GM03348 (cell line): Measurements from ENCODE around the gene CENPK.
"Not testable (repeated sequence)": the region's sequence is repeated elsewhere in the genome, so short reads cannot be mapped to it uniquely, and the experiment has no call there.

Experiments used
- DNase-seq: peaks from one replicate; pipeline ENCODE4 v3.0.0; 2012; ENCODE audit warnings: low spot score

Gene CENPK, protein sequence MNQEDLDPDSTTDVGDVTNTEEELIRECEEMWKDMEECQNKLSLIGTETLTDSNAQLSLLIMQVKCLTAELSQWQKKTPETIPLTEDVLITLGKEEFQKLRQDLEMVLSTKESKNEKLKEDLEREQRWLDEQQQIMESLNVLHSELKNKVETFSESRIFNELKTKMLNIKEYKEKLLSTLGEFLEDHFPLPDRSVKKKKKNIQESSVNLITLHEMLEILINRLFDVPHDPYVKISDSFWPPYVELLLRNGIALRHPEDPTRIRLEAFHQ

DNA sequence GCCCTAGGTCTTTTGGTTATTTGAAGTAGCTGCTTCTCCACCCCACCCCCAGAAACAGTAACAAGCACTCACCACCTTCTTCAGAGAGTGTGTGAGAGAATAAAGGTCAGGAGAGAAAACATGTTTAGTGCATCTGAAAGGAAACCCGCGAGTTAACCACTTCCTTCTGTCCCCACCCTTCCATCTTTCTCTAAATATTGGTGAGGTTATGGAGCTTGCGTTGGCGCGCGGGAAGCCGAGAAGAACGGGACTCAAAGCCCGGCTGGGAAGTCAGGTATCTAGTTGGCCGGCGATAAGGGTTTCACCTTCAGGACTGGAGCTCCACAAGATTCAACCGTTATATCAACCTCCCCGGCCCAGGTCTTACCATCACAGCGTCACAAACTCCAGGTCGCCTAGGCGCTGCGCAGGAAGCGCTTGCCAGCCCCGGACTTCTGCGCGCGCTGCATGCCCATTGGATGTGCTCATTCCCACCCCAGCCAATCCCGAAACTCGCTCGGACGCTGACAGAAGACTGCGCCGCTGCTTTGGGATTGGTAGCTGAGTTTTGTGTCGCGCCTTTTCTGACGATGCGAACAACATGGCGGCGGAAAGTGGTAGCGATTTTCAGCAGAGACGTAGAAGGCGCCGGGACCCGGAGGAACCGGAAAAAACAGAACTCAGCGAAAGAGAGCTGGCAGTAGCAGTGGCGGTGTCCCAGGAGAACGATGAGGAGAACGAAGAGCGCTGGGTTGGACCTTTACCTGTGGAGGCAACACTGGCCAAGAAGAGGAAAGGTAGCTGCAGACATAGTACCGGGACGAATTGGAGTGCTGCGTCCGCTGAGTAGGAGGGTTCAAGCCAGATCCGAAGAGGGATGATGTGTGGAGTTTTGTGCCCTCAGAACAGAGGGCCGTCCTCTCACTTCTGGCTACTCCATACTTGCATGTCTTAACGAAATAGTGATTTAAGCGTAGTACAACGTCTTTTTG, at the start of gene CENPK, which contains the start of gene PPWD1:
Gene CENPK, minus strand, starts transcription at position 438 of the 971 bp plus-strand sequence. CDS start 8,261 bp downstream, outside the sequence.
Gene PPWD1, plus strand, starts transcription at position 566 of the 971 bp plus-strand sequence. Its CDS starts 15 bp downstream, at position 581.
- DNase-seq, result peak; percentile 97

DNA sequence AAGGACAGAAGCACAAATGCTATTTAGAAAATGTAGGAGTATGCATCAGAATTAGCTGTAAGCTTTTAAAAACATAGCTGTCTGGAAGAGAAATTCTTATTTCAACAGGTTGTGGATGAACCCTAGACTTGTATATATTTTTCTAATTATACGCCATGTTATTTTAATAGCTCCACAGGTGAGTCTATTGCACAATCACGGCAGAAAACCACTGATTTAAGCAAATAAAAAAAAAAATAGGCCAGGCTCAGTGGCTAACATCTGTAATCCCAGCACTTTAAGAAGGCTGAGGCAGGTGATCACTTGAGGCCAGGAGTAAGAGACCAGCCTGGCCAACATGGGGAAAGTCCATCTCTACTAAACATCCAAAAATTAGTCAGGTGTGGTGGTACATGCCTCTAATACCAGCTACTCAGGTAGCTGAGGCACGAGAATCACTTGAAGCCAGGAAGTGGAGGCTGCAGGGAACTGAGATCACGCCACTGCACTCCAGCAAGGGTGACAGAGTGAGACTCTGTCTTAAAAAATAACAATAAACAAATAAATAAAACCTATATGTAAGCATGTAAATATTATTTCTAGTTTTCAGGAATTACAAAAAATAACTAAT, 49.4 kb upstream of the CENPK start:
- no peak for DNase-seq

DNA sequence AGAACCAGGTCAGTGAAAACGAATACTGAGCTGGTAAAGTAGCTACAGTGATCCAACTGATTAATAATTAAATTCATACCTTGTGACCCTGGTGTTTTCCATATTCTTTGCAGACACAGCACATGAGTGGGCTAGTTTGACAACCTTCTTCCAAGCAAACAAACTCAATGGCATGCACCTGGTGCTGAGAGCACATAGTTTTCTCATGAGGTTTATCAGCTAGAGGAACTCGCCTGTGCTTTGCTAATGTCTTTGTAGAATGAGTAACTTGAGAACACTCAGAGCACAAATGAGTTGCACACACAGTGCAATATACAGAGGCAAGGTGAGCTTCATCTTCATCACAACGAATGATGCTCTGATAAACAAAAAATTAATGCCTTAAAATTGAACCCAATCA, 48.6 kb upstream of the CENPK start:
- DNase-seq, result no peak

DNA sequence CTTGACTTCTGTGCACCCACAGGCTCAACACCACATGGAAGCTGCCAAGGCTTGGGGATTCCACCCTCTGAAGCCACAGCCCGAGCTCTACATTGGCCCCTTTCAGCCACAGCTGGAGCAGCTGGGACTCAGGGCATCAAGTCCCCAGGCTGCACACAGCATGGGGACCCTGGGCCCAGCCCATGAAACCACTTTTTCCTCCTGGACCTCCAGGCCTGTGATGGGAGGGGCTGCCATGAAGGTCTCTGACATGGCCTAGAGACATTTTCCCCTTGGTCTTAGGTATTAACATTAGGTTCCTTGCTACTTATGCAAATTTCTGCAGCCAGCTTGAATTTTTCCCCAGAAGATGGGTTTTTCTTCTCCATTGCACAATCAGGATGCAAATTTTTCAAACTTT, 38.8 kb upstream of the CENPK start:
- DNase-seq, result not testable (repeated sequence)

DNA sequence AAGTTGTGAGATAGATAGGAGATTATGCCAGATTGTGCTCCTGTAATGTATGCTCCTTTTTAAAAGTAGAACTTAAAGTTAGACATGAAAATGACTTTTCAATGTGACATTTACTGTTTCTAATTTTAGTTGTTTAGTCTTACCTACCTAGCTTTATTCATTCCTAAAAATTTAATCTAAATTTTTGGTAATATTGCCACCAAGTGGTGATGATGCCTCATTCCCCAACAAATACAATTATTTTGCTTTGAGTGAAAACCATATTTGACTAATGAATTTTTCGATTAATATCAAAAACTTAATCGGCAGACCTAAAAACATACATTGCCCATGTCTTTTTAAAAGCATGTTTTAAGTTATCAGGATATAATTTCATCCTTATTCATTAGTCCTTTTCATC, 25.7 kb upstream of the CENPK start:
- no peak for DNase-seq

DNA sequence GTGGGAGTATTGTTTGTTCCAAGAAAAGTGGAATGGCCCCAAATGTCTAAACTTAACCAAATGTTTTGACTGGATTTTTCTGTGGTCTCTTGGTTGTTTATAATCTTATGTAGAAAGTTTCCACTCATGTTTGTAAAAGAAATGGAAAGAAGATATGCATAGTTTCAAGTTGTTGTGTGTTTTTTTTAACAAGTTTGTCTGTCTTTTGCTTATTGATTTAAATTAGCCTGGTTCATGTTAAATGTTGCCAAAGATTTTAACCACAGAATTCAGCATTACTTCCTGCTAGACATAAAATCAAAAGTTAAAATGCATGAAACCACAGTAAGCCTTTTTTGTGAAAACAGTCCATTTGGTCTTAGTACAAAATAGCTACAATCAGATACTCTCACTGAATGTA, 14.2 kb upstream of the CENPK start:
- DNase-seq, result no peak

DNA sequence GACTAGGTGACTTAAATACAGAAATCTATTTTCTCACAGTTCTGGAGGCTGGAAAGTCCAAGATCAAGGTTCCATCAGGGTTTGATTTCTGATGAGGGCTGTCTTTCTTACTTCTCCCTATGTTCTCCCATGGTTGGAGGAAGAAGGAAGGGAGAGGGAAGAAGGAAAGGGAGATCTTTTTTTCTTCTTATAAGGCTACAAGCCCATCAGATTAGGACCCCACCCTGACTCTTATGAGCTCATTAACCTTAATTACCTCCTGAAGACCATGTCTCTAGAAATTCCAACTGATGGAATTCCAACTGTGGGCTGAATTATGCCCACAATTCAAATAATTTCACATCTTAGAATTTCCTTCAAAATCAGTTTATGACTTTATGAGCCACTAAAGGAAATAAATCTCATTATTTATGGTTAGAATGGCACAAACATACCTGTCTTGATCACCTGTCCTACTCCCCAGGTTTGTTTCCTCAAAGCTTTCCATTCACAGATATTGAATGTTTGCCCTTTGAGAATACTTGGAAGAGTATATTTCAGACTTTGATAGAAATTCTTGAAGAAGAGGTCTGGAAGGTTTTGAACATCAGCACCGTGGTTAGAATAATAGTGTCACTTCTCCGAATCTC, 7.7 kb upstream of the CENPK start:
- DNase-seq, result no peak

DNA sequence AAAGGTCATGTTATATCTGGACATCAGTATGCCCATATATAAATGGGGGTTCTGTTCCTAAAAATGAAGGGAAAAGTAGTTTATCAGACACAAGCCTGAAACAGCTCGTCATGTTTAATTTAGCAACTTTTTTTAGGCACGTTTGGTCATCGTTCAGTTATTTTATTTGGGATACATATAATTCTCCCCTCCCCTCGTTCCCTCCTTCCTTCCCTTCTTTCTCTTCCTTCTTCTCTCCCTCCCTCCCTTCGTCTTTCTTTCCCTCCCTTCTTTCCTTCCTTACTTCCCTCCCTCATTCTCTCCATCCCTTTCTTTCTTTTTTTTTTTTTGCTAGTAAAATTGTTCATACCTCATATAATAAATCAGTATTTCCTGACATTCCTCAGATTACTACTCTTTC, 3.5 kb upstream of the CENPK start:
- no peak for DNase-seq

DNA sequence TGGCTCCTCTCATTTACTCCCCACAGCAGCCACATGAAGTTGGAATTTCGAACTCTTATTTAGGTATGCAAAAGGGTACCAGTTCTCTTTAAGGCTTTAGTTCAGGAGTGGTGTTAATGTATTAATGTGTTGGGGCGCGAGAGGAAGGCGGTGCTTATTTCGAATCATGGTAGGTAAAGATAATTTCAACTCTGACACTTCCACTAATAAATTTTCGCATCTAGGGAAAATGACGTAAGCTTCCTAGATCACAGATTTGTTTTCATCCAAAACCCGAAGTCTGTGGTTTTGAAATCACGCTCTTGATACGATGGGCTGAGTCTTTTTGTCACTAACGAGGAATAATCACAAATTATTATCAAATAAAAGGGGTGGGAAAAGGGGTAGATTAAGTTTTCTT, 809 bp upstream of the CENPK start:
- DNase-seq, result no peak

DNA sequence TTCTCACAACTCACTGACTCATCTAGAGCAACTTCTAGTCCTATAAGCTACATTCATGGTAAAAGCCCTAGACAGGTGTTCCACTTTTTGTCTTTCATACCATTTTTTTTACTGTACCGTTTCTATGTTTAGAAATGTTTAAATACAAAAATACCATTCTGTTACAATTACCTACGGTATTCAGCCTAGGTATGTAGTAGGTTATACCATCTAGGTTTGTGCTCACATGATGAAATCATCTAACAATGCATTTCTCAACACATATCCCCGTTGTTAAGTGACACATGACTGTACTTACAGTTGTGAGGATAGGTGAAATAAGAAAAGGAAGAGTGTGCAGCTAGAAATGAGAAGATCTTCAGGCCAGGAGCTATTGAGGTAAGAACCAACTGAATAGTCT, 6.2 kb downstream of the CENPK start:
- DNase-seq, result no peak

DNA sequence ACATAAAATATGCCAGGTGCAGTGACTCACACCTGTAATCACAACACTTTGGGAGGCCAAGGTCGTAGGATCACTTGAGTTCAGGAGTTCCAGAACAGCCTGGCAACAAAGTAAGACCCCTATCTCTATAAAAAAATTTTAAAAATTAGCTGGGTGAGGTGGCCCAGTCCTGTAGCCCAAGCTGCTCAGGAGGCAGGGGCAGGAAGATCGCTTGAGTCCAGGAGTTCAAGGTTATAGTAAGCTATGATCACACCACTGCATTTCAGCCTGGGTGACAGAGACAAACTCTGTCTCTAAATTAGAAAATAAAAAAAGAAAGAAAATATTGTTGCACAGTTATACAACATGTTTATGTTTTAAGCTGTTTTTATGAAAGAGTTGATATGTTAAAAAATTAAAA, 6.8 kb downstream of the CENPK start:
- no peak for DNase-seq

DNA sequence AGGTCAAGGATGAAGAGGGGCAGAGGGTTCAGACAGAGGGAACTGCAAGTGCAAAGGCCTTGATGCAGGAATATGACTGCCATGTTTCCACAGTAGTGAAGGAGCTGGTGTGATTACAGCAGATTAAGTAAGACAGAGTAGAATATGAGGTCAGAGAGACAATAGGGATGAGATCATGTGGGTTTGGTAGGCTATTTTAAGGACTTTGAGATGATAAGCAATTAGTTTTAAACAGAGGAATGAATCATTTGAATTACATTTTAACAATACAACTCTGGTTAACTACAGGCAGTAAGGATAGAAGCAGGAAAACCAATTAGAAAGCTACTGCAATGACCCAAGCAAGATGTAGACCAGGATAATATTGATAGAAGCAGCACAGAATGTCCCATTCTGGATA, 7.7 kb downstream of the CENPK start:
- DNase-seq, result no peak

DNA sequence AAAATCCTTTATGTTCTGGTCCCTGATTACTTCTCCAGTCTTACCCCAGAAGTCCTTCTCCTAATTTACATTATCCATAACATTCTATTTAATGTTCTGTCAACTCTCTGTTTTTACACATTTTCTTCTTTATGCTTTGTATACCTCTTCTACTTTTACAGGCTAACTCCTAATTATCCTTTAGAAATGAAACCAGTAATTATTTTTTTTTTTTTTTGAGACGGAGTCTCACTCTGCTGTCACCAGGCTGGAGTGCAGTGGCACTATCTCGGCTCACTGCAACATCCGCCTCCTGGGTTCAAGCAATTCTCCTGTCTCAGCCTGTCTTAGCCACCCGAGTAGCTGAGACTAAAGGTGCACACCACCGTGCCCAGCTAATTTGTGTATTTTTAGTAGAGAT, 9.0 kb downstream of the CENPK start:
- no peak for DNase-seq

DNA sequence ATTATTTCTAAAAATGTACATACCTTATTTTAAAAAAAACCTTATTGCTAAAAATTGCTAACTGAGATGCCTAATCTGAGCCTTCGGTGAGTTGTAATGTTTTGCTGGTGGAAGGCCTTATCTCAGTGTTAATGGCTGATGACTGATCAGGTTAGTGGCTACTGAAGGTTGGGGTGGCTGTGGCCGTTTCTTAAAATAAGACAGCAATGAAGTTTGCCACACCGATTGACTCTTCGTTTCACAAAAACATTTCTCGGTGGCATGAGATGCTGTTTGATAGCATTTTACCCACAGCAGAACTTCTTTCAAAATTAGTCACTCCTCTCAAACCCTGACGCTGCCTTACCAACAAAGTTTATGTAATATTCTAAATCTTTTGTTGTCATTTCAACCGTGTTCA, 14.7 kb downstream of the CENPK start:
- no peak for DNase-seq

DNA sequence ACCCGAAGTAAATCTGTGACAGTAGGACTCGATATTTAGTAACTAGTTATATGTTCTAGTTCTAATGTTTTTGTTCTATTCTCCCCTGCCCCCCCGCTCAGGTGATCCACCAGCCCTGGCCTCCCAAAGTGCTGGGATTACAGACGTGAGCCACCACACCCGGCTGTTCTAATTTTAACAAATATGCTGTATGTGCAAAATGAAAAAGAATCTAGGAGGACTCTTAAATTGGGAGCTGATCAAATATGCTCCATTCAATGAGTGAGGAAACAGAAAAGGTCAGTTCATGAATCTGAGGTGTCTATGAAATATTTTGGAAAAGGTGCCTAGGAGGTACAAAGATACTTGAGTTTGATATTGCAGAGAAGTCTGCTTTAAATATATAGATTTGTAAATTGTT, 16.8 kb downstream of the CENPK start:
- DNase-seq, result no peak

DNA sequence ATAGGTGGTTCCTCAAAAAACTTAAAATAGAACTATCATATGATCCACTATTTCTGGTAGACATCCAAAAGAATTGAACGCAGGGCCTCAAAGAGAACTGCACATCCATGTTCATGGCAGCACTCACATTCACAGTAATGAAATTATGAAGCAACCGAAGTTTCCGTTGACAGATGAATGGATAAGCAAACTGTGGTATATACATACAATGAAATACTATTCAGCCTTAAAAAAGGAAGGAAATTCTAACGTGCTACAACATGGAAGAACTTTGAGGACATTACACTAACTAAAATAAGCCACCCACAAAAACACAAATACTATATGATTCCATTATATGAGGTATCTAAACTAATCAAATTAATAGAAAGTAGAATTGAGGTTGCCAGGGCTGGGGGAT, 18.5 kb downstream of the CENPK start:
- no peak for DNase-seq

DNA sequence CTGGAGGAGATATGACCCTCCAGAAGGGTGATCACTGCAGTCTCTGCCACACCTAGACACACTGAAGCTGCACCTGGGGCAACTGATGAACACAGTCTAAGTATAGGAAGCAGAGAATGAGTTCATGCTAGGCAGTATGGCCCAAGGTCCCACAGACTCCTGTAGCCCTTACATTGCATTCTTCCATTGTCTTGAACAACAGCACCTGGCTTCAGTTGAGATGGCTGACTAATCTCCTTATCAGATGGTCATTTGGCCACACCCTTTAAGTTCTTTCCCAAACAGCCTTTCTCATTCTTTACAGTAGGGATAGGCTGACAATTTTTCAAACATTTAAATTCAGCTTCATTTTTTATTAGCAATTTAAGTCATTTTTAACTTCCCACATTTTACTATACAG, 23.1 kb downstream of the CENPK start:
- DNase-seq, result no peak

DNA sequence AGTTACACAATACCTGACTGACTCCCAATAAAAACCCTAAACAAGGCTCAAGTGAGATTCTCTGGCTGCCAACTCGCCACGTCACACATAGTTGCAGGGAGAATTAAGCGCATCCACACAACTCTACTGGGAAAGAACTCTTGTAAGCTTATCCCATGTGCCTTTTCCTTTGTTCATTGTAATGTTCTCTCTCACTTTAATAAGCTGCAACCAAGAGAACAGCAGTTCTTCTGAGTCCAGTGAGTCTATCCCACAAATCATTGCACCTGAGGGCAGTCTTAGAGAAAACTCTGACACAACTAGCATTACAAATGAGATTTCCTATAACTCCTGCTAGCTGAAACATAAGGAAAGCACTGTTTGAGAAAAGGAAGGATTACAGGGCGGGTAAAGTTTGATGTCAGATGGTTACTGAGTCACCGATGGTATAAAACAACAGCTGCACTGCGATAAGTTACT, 27.4 kb downstream of the CENPK start:
- no peak for DNase-seq

DNA sequence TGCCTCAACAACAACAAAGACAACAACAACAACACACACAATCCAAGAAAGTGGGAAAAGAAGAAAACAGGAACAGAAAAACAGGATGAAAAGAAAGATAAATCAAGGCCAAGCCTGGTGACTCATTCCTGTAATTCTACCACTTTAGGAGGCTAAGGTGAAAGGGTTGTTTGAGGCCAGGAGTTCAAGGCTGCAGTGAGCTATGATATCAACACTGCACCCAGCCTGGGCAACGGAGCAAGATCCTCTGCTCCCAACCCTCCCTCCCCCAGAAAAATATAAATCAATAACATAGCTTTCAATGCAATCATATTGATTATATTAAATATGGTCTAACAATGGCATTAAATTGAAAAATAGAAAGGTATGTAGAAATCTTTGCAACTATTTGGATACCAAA, 32.1 kb downstream of the CENPK start:
- DNase-seq, result no peak

DNA sequence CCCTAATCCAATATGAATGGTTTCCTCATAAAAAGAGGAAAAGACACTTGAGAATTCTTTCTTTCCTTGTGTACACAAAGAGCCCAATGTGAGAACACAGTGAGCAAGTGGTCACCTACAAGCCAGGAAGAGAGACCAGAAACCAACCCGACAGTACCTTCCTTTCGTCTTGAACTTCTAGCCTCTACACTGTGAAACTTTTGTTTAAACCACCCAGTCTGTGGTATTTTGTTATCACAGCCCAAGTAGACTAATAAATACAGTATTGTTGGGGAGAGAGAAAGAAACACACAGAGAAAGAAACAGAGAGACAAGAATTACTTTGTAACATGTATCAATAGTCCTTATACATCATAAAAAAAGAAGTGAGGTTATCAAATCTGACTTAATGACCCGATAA, 37.2 kb downstream of the CENPK start:
- no peak for DNase-seq

DNA sequence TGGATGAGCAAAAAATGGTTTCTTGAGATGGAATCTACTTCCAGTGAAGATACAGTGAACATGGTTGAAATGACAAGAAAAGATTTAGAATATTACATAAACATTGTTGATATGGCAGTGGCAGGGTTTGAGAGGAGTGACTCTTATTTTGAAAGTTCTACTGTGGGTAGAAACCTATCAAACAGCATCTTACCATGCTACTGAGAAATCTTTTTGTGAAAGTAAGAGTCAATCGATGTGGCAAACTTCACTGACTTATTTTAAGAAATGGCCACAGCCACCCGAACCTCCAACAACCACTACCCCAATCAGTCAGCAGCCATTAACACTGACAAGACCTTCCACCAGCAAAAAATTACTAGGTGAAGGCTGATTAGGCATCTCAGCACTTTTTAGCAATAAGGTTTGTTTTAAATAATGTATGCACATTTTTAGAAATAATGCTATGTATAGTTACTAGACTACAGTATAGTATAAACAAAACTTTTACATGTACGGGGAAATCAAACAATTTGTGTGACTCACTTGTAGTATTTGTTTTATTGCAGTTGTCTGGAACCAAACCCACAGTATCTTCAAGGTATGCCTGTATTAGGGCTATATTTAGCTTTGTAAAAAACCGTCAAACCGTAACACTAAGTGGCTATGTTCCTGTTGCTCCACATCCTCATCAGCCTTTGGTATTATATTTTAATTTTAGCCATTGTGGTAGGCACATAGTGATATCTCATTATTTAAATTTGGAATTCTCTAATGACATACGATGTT, 50.6 kb downstream of the CENPK start:
- DNase-seq, result no peak

DNA sequence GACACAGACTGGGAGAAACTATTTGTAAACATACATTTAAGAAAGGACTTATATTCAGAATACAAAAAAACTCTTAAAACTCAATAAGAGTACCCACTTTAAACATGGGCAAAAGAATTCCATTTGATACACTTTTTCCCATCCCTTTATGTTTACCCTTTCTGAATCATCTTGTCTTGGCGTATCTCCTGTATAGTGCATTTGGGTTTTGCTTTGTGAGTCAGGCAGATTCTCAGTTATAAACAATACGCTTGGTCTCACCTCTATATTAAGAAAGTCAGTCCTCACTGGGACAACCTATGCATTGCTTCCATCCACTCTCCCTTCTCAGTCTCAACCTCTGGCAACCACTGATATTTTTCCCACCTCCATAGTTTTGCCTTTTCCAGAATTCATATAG, 54.0 kb downstream of the CENPK start:
- no peak for DNase-seq
